ENCODE results near the gene ELP2. TPM values are rescaled to one million over a fixed set of nuclear protein-coding genes. Genes with fewer than 3 reads are reported as not detected.

ELP2 gene
- total RNA-seq, 1 experiment from 2014 or later = 137 TPM

GRCh38 chr18:36183033-36183432, 53.3 kb downstream of the ELP2 start:
- Histone ChIP-seq H3K56ac (ENCODE audit: insufficient read length, low read depth, low read length) (no peak overlapping the region), H3K9ac (ENCODE audit: extremely low read depth, insufficient read length, low read length) (no peak overlapping the region), H3K9me3 (ENCODE audit: control insufficient read depth, low read depth, low read length) (no peaks in the 10 kb centered on the region), H3K4ac (ENCODE audit: low read depth, low read length) (no peak overlapping the region), H4K5ac (ENCODE audit: insufficient read length, low read depth, low read length) (no peak overlapping the region), H3K14ac (ENCODE audit: insufficient read depth, low read length) (no peak overlapping the region), H4K8ac (replicated peaks; ENCODE audit: insufficient read length, low read depth, low read length) (no peak overlapping the region), H2BK120ac (ENCODE audit: low read depth, low read length, poor library complexity, severe bottlenecking) (no peak overlapping the region), H3K79me1 (ENCODE audit: insufficient read depth, low read depth, low read length, poor library complexity, severe bottlenecking) (no peaks in the 10 kb centered on the region), H2BK12ac (ENCODE audit: insufficient read length, low read depth, low read length) (no peak overlapping the region), H3K23me2 (ENCODE audit: insufficient read length, low read depth, low read length, poor library complexity, severe bottlenecking) (peaks cover 11% of the 10 kb centered on the region), H2AK5ac (ENCODE audit: insufficient read length, low read length) (no peak overlapping the region), H4K20me1 (ENCODE audit: control insufficient read depth, insufficient read depth, insufficient read length) (no peaks in the 10 kb centered on the region), H3K79me2 (ENCODE audit: insufficient read depth, low read length) (no peaks in the 10 kb centered on the region), H2BK5ac (ENCODE audit: insufficient read length, low read length) (no peak overlapping the region), H3K23ac (ENCODE audit: insufficient read length, low read depth, low read length) (no peak overlapping the region), H2AFZ (ENCODE audit: low read length) (no peak overlapping the region), H2BK15ac (ENCODE audit: low read depth, low read length) (no peak overlapping the region), H2BK20ac (ENCODE audit: low read depth, low read length, poor library complexity, severe bottlenecking) (no peak overlapping the region), H3T11ph (ENCODE audit: low read length) (no peak overlapping the region), H3K27me3 (ENCODE audit: insufficient read depth, low read length) (peaks cover 2% of the 10 kb centered on the region; the same call in 1 of the 2 replicates), H3K18ac (ENCODE audit: insufficient read length, low read depth, low read length) (no peak overlapping the region), H3K4me2 (ENCODE audit: insufficient read depth, insufficient read length, low read length) (no peak overlapping the region), H3K27ac (ENCODE audit: insufficient read length, low read depth, low read length) (no peak overlapping the region), H4K91ac (ENCODE audit: insufficient read length, low read depth, low read length) (no peak overlapping the region), H3K4me1 (ENCODE audit: insufficient read depth, low read length) (no peaks in the 10 kb centered on the region; the same call in 1 of the 2 replicates)
- Mint-ChIP-seq H3K27me3 (ENCODE audit: low read depth) (peaks cover 41% of the 10 kb centered on the region), H3K9me3 (no peaks in the 10 kb centered on the region; a peak in 1 of 5 replicates), H3K4me3 (no peak overlapping the region), H3K4me1 (peaks cover 27 to 29% of the 10 kb centered on the region in 2 experiments), H3K27ac (no peak overlapping the region; a peak in 1 of 7 replicates), H3K36me3 (ENCODE audit: insufficient read depth in 1 of 3, low read depth in 3 of 3) (0 out of 7 replicates have a peak, but pooled peaks cover 0 to 2% (median 0%) of the 10 kb centered on the region in 3 experiments)
- no CpG with 5 or more reads among the region's 6 CpGs for WGBS (ENCODE audit: extremely low coverage, insufficient read length, low lambda C conversion rate)
- no peak for DNase-seq
- no peak for TF ChIP-seq CTCF (conservative IDR thresholded peaks at IDR 0.05)
